ENCODE measurements around the gene NDUFAB1. TPM values are rescaled to one million over a fixed set of nuclear protein-coding genes. Genes with fewer than 3 reads are reported as not detected.
"Not testable (repeated sequence)": the region's sequence is repeated elsewhere in the genome, so short reads cannot be mapped to it uniquely, and the experiment has no call there.

NDUFAB1 gene
- total RNA-seq, 1 donor from 2014 or later: 74.9 TPM

DNA sequence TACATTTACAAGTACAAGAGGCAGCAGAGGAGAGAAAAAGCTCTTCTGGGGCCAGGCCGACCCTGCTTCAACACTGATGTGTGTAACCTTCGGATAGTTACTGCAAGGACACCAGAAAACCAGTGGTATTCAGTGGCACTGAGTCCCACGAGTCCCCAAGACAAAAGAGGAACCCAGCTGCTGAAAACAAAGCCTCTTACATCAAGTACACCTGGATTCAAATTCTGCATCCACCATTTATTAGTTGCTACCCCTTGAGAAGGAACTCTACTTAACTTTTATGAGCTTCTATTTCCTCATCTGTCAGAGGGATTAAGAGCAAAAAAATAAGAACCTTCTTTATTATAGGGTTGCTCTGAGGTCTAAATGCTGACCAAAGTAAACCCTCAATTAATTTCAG, 41.6 kb downstream of the NDUFAB1 start:
- no peak for DNase-seq

DNA sequence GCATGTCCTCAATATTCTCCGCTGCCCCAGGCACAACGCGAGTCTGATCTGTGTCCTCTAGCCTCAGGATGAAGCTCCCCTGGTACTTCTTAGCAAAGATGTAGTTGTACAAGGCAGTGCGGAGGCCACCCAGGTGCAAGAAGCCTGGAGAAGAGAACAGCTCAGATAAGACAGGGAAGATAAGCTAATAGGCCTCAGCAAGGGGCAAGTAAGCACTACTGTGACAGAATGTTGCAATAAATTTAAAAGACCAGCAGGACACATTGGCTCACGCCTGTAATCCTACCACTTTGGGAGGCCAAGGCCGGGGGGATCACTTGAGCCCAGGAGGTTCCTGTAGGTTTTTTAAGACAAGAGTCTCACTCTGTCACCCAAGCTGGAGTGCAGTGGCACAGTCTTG, 44.0 kb downstream of the NDUFAB1 start:
- no peak for DNase-seq

DNA sequence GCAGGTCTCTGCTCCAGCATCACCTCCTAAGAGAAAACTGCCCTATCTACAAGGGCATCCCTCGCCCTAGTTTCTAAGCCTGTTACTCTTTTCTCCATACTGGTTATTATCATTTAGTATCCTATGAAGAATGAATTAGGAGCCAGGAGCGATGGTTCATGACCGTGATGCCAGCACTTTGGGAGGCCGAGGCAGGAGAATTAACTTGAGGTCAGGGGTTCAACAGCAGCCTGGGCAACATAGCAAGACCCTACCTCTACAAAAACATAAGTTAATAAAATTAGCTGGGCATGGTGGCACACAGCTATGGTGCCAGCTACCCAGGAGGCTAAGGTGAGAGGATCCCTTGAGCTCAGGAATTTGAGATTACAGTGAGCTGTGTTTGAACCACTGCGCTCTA, 46.2 kb downstream of the NDUFAB1 start:
- no peak for DNase-seq

DNA sequence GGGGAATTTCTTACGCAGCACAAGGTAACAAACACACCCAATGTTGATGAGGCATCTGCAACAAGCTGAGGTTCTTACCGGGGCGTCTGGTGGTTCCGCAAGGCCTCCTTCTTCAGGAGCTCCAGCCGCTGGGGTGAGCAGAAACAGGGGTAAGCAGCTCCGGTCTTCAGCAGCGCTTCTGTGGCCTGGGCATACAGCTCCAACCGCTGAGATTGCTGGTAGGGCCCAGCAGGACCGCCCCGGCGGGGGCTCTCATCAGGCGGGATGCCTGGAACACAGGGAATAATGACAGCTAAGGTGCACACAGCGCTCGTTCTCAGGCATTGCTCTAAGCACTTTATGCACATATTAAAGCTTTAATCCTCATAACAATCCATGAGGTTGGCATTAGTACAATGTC, 51.7 kb downstream of the NDUFAB1 start:
- no peak for DNase-seq

DNA sequence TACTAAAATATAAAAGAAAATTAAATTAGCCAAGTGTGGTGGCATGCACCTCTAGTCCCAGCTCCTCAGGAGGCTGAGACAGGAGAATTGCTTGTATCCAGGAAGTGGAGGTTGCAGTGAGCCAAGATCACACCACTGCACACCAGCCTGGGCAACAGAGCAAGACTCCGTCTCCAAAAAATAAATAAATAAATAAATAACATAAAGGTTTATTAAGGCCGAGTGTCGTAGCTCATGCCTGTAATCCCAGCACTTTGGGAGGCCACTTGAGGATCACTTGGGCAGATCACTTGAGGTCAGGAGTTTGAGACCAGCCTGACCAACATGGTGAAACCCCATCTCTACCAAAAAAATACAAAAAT, 55.3 kb downstream of the NDUFAB1 start:
- DNase-seq: not testable (repeated sequence)

DNA sequence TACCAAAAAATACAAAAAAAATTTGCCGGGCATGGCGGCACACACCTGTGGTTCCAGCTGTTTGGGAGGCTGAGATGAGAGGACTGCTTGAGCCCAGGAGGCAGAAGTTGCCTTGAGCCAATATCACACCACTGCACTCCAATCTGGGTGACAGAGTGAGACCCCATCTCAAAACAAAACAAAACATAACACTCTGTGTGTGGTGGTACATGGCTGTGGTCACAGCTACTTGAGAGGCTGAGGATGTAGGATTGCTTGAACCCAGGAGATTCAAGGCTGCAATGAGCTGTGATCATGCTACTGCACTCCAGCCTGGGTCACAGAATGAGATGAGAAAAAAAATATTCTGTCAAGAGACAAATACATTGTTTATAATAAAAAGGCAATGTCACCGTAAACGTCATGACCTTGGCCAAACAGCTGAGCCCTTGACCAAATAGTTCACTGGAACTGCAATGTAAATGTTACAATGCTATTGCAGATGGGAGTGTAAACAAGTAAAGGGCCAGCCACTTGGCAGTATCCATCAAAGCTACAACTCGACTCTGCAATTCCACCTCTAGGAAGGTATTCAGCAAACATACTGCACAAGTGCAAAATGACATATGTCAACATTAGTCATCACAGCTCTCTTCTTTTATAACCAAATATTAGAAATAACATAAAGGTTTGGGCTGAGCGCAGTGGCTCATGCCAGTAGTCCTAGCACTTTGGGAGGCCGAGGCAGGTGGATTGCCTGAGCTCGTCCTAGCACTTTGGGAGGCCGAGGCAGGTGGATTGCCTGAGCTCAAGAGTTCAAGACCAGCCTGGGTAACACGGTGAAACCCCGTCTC, 55.9 kb downstream of the NDUFAB1 start:
- DNase-seq: no peak

DNA sequence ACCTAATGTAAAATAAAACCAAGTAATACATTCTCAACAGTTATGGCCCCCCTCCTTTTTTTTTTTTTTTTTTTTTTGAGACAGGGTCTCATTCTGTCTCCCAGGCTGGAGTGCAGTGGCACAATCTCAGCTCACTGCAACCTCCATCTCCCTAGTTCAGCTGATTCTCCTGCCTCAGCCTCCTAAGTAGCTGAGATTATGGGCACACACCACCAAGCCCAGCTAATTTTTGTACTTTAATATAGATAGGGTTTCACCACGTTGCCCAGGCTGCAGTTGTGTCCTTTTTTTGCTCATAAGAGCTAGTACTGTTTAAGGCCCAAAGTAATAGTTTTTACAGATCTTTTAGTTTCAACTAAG, 57.2 kb downstream of the NDUFAB1 start:
- no peak for DNase-seq

DNA sequence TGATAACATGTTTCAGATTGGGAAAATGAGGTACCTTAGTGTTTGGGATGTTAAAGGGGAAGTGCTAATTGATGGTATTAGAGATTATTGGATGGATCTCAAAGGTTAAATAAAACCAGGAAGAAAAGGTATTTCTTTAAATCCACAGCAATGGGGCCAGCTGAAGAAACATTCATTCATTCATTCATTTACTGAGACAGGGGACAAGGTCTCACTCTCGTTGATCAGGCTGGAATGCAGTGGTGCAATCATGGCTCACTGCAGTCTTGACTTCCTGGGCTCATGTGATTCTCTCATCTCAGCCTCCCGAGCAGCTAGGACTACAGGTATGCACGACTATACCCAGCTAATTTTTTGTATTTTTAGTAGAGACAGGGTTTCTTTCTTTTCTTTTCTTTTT, 58.7 kb downstream of the NDUFAB1 start:
- DNase-seq: no peak

DNA sequence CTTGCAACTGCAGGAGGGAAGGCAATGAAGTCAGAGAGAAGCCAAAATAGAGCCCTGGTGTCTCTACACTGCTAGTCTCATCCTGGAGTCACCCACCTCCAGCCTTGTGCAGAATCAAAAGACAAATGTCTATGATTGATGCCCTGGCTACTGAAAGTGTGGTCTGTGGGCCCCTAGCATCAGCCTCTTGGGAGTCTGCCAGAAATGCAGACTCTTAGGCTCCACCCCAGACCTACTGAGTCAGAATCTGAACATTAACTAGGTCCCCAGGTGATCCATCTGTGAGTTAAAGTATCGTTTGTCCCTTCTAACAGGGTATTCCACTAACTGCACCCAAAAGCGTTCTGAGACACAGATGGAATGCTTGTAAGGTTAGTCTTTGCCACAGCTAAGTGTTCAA, 60.2 kb downstream of the NDUFAB1 start:
- DNase-seq: no peak

DNA sequence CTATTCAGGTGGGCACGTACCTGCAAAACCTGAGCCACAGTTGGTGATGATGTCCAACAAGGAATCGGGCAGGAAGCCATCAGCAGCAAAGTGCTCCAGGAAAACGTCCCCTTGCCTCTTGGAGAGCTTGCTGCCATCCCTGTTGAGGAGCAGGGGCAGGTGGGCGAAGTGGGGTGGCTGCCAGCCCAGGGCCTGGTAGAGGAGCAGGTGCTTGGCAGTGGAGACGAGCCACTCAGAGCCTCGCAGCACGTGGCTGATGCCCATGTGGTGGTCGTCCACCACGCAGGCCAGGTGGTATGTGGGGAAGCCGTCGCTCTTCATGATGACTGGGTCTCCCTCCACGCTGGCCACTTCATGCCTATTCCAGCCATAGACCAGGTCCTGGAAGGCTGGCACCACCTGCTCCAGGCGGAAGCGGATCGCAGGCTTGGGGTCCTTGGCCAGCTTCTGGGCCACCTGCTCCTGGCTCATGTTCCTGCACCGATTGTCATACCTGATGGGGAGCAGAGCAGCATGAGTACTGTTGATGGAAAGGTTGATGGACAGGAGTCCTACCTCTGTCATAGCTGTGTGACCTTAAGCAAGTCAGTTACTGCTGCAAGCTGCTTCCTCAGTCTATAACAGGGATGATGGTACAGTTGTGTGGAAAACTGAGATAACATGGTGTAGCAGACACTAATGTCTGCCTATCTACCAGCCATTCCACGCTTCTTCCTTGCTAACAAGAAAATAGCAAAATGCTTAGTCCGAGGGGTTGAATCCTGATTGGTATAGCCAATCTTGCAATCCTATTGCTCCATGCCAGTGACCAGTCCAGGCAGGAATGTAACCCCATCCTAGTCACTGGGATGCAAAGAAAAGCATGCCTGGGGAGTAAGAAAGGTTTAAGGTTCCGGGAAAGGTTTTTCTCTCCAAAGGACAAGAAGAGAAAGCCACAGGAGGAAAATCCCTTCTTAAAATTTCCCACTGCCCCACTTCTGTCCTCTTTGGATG, 61.0 kb downstream of the NDUFAB1 start:
- no peak for DNase-seq

DNA sequence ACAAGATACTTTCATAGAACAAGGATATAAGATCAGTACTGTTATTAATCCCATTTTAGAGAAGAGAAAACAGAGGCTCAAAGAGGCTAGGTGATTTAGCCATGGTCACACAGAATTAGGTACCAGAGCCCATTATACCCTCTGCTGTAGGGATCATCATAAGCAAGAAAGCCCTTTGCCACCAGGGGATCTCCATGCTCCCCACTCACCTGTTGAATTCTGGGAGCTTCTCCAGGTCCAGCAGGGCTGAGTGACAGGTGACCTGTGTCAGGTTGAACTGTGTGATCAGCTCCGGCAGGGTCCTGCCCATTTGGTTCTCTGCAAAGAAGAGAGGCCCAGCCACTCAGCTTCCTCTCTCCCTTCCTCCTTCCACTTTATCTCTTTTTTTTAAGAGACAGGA, 63.7 kb downstream of the NDUFAB1 start:
- no peak for DNase-seq

Other genes with a start within 250 kb of the NDUFAB1 start
- 24.7 TPM for gene COG7, start 143.1 kb downstream of the NDUFAB1 start, total RNA-seq
- gene GGA2, start 85.8 kb downstream of the NDUFAB1 start, total RNA-seq: 45.0 TPM
- gene EARS2, start 39.0 kb downstream of the NDUFAB1 start, total RNA-seq: 22.1 TPM
- 31.9 TPM for gene UBFD1, start 38.6 kb downstream of the NDUFAB1 start, total RNA-seq
- 7.4 TPM for gene PALB2, start 45.0 kb upstream of the NDUFAB1 start, total RNA-seq
- gene DCTN5, start 45.1 kb upstream of the NDUFAB1 start, total RNA-seq: 25.4 TPM
- gene PLK1, start 82.6 kb upstream of the NDUFAB1 start, total RNA-seq: 5.1 TPM
- not detected for gene ERN2, start 116.9 kb upstream of the NDUFAB1 start, total RNA-seq
- 5.1 TPM for gene CHP2, start 158.7 kb upstream of the NDUFAB1 start, total RNA-seq
- 3.2 TPM for gene PRKCB, start 239.7 kb upstream of the NDUFAB1 start, total RNA-seq